Measurements from ENCODE around the gene IL1RL2.

IL1RL2 gene

DNA sequence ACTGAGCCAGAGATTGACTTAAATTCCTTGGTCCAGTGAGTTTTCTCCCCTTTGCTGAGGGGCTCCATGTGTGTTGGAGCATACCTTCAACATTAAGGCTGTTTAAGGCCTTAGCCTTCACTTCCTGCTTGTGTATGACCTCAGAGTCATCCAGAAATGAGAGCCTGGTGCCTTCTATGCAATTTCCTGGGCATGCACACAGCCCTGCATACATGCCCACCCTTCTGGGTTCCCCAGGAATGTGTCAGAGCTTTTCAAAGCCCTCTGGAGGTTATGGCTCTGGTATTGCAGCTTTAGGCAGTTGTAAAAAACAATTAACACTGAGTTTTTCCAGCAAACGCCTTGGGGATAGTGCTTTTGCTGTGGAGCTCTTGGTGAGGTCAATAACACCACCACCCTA, 27.5 kb upstream of the IL1RL2 start:
- DNase-seq = no peak

DNA sequence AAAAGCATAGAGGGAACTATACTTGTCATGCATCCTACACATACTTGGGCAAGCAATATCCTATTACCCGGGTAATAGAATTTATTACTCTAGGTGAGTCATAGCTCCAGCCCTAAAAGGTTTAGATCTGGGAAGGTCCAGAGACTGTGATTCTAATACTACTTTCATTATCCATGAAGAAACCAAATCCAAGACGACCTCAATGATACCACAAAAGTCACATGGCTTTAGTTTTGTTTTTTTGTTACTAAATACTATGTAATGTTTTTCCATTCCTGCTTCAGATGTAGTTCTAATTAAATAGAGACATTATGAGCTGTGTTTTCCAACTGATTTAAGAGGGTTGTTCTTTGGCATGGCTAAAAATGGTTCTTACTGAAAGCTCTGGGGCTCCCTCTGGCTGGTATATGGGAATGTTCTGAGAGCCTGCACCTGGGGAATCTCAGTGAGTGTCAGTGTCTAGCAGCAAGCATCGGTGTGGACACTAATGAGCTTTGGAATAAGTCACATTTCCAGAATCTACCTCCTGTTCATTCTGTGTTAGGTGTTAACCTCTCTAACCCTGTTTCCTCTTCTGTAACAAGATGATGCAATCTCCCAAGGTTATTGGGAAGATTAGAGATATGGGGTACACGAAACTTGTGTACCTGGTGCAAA, 20.5 kb upstream of the IL1RL2 start:
- DNase-seq = no peak

DNA sequence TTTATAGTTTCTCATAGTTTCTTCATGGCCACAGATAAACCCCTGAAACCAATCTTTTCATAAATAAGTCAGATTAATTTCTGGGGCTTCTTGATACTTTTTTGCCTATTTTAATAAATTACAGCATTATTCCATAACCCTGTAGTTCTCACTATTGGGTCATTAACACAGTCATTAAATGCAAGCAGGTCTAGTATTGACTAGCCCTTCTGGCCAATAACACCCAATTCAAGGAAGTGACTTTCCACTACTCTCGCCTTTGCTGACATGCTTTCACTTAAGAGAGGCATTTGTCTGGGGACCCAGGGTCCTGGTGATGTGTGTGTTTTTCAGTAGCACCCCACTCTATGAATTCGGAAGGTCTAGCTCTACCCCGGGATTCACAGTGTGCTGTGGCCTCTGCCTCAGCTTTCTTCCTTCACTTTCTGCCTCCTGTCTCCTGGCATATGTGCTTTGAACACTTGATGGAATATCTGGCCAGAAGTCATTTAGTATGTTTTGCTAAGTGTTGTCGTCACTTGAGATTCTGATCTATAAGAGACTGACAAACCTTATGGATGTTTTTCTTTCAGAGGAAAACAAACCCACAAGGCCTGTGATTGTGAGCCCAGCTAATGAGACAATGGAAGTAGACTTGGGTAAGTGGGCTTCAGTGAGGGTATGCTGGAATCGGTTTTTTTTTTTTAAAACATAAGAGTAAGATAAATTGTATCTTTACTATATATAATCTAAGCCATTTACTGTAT, 18.6 kb upstream of the IL1RL2 start:
- DNase-seq = no peak

DNA sequence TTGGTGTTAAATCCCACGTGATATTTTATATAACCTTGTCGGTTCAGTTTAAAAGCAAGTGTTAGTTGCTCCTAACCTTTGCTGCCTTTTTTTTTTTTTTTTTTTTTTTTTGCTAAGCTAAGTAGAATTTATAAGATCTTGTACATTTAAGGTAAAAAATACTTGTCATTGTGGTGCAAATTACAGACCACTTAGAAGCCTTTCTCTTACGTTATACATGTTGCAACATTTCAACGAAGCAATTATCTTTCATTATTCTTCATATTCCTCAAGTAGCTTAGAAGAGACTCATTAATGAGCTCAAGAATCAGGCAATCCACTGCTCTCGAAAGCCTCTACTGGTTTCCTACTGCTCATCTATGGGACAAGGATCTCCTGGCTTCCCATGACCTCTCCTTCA, 14.9 kb upstream of the IL1RL2 start:
- no peak for DNase-seq

DNA sequence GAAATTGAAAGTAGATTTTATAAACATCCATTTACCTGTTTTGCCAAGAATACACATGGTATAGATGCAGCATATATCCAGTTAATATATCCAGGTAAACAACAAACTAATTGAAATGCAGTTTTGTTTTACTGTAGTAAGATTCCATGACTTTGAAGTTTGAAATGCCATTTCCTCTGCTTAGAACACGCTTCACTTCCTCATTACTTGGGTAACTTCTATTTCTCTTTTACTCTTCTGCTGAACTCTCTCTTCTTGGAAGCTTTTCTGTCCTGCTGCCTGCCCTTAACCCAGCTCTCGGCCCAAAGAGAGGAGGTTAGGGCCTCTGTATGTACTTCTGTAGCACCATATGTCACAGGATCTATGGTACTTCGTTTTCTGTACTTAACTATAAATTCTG, 14.1 kb upstream of the IL1RL2 start:
- no peak for DNase-seq

DNA sequence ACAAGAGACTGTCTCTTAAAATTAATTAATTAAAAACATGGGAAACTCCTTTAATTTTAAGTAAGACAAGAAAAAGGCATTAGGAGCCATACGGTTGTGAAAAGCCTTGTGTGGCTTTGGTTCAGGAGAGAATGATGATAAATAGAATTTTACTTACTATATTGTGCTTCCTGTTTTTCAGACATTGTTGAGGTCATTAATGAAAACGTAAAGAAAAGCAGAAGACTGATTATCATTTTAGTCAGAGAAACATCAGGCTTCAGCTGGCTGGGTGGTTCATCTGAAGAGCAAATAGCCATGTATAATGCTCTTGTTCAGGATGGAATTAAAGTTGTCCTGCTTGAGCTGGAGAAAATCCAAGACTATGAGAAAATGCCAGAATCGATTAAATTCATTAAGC, 10.7 kb upstream of the IL1RL2 start:
- no peak for DNase-seq

DNA sequence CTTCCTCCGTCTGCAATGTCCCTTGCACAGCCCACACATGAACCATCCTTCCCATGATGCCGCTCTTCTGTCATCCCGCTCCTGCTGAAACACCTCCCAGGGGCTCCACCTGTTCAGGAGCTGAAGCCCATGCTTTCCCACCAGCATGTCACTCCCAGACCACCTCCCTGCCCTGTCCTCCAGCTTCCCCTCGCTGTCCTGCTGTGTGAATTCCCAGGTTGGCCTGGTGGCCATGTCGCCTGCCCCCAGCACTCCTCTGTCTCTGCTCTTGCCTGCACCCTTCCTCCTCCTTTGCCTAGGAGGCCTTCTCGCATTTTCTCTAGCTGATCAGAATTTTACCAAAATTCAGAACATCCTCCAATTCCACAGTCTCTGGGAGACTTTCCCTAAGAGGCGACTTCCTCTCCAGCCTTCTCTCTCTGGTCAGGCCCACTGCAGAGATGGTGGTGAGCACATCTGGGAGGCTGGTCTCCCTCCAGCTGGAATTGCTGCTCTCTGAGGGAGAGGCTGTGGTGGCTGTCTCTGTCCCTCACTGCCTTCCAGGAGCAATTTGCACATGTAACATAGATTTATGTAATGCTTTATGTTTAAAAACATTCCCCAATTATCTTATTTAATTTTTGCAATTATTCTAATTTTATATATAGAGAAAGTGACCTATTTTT, 8.9 kb upstream of the IL1RL2 start:
- DNase-seq = no peak

DNA sequence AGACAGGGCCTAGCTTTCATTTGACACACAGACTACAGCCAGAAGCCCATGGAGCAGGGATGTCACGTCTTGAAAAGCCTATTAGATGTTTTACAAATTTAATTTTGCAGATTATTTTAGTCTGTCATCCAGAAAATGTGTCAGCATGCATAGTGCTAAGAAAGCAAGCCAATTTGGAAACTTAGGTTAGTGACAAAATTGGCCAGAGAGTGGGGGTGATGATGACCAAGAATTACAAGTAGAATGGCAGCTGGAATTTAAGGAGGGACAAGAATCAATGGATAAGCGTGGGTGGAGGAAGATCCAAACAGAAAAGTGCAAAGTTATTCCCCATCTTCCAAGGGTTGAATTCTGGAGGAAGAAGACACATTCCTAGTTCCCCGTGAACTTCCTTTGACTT, 7.8 kb upstream of the IL1RL2 start:
- DNase-seq = no peak

DNA sequence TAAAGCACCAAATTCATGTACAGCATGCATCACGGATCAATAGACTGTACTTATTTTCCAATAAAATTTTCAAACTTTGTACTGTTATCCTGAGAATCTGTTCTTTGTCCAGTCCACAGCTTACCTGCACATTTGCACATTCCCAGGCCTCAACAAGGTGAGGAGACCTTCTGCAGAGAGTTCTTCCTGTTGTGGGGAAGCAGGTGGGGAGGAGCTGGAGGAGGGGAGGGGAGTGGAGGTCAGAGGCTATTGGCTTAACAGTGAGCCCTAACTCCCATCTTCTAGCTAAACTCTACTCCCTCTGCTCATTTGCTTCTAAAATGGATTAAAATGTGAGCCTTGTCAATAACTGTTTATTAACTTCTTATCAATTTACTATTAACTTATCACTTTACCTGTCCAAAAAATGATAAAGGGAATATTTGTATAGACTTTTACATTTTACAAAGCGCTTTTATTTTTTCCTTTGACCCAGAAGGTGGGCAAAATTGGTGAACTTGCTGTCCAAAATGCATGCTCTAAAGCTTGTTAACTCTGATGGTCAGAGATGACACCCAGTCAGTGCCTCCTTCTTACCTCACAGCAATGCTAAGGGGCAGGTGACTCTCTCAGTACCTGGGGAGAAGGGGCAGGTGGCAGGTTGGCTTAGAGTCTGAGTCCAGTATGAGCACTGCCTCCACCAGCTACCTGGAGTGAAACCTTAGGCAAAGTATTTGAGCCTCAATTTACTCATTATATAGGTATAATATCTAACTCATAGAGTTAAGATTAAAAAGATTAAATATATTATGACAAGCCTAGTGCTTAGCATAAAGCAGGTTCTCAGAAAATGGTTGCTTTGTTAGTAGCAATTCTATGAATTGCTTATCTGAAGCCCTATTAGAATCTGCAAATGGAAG, 6.8 kb upstream of the IL1RL2 start:
- DNase-seq = no peak

DNA sequence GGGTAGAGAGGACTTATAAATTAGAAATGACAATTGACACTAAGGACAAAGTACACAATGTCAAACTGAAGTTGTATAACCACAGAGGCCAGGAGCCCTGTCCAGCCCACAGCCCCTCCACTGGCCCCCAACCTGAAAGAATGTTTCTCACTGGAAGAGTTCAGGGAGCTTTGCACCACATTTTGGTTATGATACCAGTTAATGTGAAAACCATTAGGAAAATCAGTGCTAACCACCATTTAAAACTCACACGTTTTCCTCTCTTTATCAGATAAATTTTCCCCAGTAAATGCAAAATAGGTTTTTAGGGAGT, 6.2 kb upstream of the IL1RL2 start:
- DNase-seq = no peak

DNA sequence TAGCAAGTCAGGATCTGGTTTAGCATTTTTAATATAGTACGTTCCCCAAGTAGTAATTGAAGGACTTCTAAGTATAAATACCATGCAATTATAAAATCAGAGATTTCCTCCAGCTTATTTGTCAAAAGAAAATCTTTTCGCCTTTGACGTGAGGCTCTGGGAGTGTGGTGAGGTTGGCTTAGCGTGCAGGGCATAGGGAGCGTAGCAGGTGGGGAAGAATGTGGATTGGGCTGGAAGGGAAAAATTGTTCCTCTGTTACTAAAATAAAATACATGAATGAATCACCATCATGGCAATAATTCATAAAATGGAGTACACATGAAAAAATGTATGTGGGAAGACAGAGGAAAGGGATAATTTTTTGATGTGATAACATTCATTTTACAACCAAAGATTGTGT, 5.4 kb upstream of the IL1RL2 start:
- DNase-seq = no peak

DNA sequence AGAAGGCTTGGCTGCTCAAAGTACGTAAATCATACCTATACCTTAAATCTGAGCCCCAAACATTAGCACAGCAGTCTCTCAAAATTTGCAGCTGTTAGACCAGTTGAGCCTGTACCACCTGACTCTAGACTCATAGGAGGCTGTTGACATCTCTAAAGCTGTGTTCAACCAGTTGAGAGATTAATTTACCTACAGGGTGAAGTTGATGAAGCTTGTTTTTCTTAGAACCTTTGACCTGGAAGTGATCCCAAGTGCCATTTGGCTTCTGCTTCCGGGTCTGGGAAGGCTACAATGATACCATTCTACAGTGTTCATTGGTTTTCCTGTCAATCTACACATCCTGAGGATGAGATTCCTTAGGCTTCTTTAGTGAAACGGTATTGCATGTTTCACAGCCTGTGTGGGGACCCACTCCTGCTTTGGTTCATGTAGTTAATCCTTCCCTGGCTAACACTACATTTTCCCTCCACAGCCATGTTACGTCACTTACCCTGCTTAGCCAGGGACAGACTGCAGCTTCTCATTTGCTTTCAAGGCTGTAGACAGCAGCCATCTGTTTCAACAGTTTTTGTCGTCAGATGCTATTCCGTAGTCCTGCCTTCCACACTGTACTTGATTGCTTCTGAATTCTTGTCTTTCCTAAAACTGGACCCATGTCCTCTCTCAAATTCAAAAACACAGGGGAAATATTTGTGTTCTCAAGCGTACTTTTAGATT, 4.7 kb upstream of the IL1RL2 start:
- DNase-seq = no peak

DNA sequence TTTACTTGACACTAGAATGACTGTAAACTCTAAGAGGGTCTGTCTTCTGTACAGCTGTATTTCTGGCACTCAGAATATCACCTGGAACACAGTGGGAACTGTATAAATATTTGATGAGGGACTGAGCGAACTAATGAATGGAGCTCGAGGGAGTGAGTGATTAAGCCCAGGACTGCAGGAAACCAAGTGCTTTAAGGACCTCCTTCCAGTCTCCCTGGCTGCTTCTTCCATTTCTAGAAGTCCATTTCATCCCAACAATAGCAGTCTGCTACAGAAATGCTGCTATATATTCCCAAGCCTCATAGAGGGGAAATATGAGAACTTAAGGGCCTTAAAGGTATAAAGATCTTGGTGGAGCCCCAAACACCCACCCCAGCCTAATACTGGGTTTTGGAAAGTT, 2.8 kb upstream of the IL1RL2 start:
- no peak for DNase-seq

DNA sequence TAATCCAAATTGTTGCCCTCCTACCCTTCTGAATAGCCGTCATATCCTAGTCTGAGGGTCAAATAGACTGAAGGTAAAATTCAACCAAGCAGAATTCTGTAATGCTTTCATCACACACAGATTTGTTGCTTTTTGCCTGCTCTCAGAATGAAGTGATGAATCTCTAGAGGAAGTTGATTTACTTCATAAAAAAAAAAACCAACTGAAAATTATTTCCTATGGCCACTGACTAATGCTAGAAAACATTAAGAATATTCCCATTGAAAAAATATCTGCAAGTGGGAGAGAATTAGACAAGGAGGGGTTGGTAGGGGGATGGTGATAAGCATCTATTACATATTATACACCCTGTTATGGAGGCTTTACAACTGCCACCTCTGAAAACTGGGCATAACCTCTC, 2.3 kb upstream of the IL1RL2 start:
- no peak for DNase-seq

DNA sequence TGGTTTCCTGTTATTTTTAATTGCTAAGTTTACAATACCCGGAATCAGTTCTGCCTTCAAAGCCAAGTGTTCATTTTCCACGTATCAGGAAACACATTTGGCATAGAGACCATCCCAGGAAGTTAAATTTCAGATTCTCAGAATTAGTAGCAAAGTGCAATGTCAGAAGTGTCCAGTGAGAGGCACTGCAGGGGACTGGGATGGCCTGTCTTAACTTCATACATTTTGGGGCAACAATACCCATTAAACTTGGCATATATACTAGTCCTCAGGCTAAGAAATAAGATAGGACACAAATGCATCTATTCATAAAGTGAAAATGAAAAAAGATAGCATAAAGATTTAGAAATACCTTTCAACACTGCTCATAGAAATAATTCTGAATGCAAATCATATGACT, 1.5 kb upstream of the IL1RL2 start:
- DNase-seq = no peak

DNA sequence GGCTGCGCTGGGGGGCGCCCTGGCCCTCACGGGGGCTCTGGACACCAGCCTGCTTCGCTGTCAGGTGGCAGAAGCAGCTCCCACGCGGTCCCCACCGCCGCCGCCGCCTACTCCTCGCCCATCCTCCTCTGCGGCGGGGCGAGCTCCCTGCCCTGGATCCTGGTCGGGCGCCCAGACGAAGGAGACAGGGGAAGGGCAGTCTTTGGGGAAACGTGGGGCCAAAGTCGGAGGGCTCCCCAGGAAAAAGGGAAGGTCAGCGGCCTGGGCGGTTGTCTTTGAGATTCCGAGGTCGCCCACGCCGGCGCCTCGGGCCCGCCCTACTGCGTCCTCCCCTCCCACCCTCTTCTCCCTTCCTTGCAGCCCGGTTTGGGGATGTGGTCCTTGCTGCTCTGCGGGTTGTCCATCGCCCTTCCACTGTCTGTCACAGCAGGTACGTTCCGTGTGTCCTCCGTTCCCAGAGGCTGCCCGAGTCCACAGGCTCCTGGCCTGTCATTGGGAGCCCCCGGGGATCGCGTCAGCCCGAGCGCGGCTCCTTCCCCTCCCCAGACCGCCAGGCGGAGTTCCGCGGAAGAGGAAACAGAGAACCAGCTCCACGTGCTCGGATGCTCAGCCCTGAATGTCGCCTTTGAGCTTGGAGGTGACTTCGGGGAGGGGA, 800 bp downstream of the IL1RL2 start:
- peak; percentile 60 for DNase-seq

DNA sequence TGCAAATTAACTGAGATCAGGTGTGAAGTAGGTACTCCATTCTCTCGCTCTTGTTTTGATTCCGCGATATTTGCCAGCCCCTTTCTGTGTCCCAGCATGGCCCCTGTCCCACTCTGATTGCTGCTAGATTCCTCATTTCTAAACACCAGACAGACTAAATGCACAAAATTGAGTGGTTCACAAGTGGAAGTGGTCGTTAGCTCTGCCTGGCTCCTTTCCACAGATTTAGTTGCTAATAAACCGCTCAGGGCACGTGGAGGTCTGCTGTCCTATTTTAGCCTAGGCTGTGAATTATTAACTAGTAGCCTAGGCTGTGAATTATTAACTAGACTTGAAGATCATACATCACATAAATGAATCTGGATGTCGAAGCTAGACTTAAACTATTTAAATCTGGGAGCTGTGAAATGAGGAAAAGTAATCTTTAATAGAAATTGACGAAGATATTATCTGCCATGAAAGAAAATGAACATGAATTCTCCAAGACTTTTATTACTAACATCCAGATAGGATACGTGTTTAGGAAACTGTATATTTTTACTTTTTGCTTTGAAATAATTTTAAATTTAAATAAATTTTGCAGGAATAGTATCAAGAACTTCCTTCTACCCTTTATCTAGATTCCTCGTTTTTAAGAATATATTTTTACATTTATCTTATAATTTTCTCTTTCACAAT, 3.7 kb downstream of the IL1RL2 start:
- DNase-seq = no peak

DNA sequence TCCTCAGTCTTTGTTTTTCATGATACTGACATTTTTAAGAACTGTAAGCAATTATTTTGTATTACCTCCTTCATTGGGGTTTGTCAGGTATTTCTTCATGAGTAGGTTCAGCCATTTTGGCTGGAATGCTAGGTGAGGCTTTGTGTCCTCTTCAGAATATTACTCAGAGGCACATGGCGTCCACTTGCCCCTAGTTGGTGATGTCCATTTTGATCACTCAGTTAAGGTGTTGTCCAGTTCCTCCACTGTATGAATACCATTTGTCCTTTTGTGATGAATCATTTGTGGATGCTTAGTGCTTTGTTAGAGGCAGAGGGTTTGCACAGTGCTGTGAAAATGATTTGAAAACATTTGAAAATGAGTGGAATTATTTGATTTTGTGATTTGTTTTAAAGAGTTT, 4.7 kb downstream of the IL1RL2 start:
- DNase-seq = no peak

DNA sequence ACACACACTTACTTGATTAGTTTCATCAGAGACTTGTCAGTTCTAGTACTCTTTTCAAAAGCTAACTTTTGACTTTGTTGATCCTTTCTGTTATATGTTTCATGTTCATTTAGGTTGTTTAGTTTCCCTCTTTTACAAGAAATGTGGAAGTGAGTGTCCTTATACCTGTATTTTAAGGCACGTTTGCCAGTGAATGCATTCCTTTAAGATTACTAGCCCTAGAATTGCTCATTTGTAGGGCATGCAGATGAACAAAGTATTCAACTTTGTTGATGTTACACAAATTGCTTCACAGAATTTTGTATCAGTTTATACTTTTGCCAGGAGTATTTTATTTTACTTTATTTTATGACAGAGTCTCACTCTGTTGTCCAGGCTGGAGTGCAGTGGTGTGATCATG, 6.3 kb downstream of the IL1RL2 start:
- DNase-seq = no peak

DNA sequence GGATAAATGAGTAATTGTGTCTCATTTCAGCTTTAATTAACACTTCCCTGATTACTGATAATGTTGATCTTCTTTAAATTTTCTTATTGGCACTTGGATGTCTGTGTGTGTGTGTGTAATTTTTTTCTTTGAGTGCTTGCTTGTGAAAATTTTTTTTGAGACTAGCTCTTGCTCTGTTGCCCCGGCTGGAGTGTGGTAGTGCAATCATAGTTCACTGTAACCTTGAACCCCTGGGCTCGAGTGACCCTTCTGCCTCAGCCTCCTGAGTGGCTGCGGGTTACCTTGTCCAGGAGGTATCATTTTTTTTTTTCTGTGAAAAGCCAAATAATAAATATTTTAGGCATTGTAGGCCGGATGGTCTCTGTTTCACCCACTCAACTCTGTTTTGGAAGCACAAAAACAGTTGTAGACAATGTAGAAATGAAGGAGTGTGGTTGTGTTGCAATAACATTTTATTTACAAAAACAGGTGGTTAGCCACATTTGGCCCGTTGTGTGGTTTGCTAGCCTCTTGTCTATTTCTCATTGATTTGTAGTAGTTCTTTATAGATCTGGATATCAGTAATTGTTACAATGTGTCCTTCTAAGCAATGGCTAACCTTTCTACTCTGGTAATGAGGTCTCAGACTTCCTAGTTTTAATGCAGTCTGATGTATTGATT, 7.9 kb downstream of the IL1RL2 start:
- no peak for DNase-seq

Measured in activated naive CD4-positive, alpha-beta T cell treated with anti-CD3 and anti-CD28 coated beads, Interleukin-2, amount 50 U/mL, for 16 hours (primary cell).